GM12872 (cell line): Measurements from ENCODE around the gene C22orf15.

Experiments used
- TF ChIP-seq, protein P1 (sequence below): IDR thresholded peaks from 3 replicates; pipeline ENCODE4 v1.5.1; 2011; ENCODE audit warnings: low read depth, mild to moderate bottlenecking, low read length, moderate library complexity; ENCODE audit not compliant: insufficient read depth

Gene C22orf15

DNA sequence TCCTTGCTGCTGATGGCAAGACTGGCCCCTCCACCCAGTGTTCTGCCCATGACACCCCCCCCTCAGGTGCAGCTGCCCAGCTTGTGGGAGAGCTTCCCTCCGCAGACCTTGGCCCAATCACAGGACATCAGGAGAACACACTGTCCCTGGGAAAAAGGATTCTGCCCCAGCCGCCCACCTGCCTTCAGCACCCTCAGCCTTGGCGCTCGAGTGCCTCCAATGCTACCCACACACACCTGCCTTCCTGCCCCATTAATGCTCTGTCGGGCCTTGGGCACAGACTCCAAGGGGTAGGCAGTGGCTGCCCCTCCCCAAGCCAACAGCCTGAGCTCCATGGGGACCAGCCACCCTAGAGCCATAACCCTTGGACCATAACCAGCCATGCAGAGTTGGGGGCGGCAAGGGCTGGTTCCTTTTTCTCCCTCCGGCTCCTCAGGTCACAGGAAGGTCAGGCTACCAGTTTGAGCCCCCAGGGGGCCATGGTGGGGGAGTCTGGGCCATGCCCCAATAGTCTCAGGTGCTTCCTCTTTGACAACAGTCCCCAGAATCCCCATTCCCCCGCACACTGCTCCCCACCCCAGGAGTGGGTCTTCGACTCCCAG lies 10.6 kb upstream of the C22orf15 start:
- TF ChIP-seq, protein P1, sequence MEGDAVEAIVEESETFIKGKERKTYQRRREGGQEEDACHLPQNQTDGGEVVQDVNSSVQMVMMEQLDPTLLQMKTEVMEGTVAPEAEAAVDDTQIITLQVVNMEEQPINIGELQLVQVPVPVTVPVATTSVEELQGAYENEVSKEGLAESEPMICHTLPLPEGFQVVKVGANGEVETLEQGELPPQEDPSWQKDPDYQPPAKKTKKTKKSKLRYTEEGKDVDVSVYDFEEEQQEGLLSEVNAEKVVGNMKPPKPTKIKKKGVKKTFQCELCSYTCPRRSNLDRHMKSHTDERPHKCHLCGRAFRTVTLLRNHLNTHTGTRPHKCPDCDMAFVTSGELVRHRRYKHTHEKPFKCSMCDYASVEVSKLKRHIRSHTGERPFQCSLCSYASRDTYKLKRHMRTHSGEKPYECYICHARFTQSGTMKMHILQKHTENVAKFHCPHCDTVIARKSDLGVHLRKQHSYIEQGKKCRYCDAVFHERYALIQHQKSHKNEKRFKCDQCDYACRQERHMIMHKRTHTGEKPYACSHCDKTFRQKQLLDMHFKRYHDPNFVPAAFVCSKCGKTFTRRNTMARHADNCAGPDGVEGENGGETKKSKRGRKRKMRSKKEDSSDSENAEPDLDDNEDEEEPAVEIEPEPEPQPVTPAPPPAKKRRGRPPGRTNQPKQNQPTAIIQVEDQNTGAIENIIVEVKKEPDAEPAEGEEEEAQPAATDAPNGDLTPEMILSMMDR: 0 out of 3 replicates have a peak, but pooled peaks have one; percentile 8

DNA sequence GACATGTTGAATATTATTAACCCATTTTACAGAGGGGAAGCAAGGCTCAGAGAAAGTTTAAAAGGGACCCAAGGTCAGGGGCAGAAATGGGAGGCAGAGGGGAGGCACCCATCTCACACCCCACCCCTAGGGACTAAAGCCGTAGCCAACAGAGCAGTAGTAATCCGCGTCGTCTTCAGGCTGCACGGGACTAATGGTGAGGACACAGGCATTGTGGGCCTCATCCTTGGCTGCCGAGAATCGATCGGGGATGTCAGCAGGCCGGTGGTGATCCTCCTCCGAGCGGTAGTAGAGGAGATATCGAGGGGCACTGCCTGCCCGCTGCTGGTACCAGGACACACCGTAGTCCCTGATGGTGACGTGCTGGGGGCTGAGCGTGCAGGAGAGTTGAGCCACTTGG lies 10.0 kb upstream of the C22orf15 start:
- TF ChIP-seq, protein P1: no peak

DNA sequence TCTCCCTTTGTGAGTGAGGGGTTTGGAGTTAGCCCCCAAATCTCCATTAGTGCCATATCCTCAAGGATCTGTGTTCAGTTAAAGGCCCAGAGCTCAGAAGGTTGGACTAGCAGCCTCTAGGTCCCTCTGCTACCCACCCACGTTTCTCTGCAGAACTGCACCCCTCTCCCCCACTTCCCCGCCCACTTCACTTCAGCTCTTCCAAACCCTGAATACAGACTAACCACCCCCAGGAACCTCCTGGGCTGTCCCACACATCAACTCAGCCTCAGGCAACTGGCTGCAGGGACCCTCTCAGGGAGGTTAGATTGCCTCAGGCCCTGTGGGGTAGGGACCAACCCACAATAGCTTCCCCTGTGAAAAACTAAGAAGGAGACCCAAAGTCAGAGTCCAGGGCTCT lies 9.4 kb upstream of the C22orf15 start:
- TF ChIP-seq, protein P1: peak; percentile 19; the same call in 1 of the 3 replicates

DNA sequence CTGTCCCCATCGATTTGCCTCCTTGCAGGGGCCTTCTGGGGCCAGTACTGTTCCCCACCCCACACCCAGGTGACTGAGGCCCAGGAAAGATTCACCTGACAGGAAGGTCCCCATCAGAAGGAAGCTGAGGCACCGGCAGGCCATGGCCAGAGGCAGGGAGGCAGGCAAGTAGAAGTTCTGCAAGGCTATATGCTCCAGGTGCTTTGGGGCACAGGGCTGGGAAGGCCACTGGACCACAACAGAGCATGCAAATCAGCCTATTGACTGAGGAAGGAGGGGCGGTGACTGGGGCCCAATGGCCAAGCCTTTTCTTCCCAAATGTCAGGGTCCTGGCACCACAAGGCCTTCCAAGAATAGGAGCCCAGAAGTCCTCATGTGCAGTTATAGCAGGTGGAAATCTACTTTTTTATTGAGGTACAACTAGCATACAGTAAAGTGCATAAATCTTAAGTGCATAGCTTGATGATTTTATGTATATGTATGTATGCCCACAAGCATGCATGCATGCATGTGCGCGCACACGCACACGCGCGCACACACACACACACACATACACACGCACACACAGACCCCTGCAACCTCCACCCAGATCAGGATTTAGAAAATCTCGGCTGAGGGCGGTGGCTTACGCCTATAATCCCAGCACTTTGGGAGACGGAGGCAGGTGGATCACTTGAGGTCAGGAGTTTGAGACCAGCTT lies 8.4 kb upstream of the C22orf15 start, which contains the start of gene VPREB3:
Gene VPREB3, minus strand, starts transcription at position 206 of the 700 bp plus-strand sequence. Its CDS starts 62 bp downstream, at position 144.
- TF ChIP-seq, protein P1: no peak

DNA sequence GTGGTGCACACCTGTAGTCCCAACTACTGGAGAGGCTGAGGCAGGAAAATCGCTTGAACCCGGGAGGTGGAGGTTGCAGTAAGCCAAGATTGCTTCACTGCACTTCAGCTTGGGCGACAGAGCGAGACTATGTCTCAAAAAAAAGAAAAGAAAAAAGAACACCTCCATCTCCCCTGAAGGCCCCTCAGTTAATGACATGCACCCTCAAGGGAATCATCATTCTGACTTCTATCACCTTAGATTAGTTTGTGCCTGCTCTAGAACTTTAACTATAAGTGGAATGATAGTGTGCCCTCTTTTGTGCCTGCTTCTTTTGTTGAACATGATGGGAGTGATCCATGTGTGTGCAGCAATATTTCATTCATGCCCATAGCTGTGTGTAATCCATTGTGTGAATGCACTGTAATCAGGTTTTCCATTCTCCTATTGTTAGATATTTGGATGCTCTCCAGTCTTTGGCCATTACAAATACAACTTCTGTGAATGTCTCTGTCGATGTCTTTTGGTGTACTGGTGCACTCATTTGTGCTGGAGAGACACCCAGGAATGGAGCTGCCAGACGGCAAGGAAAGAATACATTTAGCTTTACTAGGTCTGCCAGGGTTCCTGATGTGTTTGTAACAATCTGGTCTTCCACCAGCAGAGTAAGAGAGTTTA lies 7.7 kb upstream of the C22orf15 start:
- TF ChIP-seq, protein P1: no peak

DNA sequence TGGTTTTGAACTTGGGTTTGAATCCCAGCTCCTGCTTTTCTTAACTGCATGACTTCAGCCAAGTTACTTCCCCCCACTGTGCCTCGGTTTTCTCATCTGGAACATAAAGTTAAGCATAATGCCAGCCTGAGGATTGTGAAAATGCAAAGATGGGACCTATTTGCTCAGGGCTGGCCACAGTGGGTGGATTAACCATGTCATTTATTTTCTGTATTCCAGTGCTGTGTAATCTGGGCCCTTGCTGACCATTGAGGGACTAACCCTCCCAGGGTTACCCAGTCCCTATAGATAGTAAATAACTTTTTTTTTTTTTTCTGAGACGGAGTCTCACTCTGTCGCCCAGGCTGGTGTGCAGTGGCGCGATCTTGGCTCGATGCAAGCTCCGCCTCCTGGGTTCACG lies 7.1 kb upstream of the C22orf15 start:
- TF ChIP-seq, protein P1: no peak

DNA sequence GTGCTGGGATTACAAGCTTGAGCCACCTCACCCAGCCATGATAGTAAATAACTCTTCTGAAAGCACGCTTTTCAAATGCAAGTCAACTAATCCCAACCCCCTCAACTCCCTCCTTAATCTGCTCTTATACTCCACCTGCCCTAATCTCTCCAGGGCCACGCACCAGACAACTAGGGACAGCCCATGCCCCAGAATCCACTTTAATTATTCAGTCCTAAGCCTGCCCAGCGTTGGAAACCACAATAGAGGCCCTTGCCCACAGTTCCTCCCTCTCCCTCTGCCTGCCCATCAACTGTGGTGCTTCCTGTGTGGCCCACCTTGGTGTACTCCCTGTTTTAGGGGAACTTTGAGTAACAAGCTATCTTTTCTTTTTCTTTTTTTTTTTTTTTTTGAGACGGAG lies 5.9 kb upstream of the C22orf15 start:
- TF ChIP-seq, protein P1: no peak
